ENCODE data around the gene AP3S2. TPM values are rescaled to one million over a fixed set of nuclear protein-coding genes. Genes with fewer than 3 reads are reported as not detected.
A peak's percentile ranks its signal among the peaks of the same experiment; 100 is the strongest.

AP3S2 gene
- total RNA-seq, 1 experiment from 2014 or later = 23.3 TPM

DNA sequence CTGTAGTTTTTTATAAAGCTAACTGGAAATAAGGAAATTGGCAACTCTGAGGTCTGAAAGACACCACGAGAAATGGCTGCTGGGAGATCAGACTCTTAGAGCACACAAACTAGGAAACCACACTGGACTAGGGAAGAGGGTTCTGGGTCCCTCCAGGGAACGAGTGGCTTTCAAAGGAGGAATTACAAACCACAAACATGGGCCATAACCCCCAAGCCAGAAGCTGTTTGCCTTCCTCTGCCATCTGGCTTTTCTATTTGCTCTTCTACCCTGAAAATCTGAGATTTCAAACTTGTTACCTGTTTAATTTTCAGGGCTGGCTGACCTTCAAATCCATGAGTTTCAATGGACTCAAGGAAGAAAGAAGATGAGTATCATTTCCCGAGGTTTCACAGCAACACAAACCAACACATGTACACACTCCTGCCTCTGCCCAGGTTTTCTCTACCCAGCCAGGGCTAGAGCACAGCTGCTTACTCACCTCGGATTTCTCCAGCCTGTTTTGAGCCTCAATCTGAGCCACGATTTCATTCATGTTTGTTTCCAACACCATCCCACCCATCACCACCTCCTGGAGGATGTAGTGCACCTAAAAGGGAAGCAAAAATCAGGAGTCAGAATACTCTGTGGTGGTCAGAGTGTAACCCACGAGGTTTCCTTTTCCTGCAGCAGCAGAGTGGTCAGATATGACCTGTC lies 56.5 kb downstream of the AP3S2 start:
- H2AFZ ChIP-seq (ENCODE audit: low read depth, low read length, poor library complexity, severe bottlenecking) = no peak overlapping the region
- ChIA-PET CTCF (no interaction called here), RAD21 (ENCODE audit: low non-redundant PET in 1 of 2, low total read pairs in 2 of 2, uncharacterized antibody in 2 of 2, unreplicated experiment in 2 of 2) (no interaction called here), POLR2A (no interaction called here)
- no peaks in the 10 kb centered on the region for H4K20me1 ChIP-seq (ENCODE audit: insufficient read depth)
- ATAC-seq = no peak
- intact Hi-C loops (cut with micrococcal nuclease) = no loop called here
- peaks cover 2 to 20% of the 10 kb centered on the region in 2 experiments; a peak in 2 of 4 replicates for H3K4me1 ChIP-seq (ENCODE audit: control insufficient read depth in 1 of 2, insufficient read depth in 2 of 2, low read length in 2 of 2)
- H3K4me2 ChIP-seq (ENCODE audit: low read length) = peak overlapping the region; percentile 20; the same call in 1 of the 2 replicates
- H3K9me2 ChIP-seq (ENCODE audit: insufficient read depth) = no peaks in the 10 kb centered on the region
- no peak overlapping the region; the same call in 1 of the 2 replicates for H3K9ac ChIP-seq (ENCODE audit: low read length)
- peaks cover 14 to 20% of the 10 kb centered on the region in 2 experiments for H3K36me3 ChIP-seq (ENCODE audit: control insufficient read depth in 1 of 2, insufficient read depth in 2 of 2, low read length in 2 of 2)
- no peak for DNase-seq (ENCODE audit: low read depth, low spot score)
- no TSS peak for BruUV-seq (replicated peaks)
- no peaks in the 10 kb centered on the region for H3K9me3 ChIP-seq (ENCODE audit: control insufficient read depth in 1 of 2, insufficient read depth in 1 of 2, low read depth in 1 of 2, low read length in 2 of 2)
- H3K27ac ChIP-seq (ENCODE audit: low read depth, low read length) = peak overlapping the region; percentile 47; the same call in 1 of the 2 replicates
- H3K4me3 ChIP-seq (replicated peaks in 1 of 2; ENCODE audit: low read depth in 1 of 2, low read length in 2 of 2) = no peak overlapping the region
- no peaks in the 10 kb centered on the region for H3K27me3 ChIP-seq (ENCODE audit: insufficient read depth, low read length)
- TF ChIP-seq, protein P1, sequence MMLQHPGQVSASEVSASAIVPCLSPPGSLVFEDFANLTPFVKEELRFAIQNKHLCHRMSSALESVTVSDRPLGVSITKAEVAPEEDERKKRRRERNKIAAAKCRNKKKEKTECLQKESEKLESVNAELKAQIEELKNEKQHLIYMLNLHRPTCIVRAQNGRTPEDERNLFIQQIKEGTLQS (IDR thresholded peaks at IDR 0.05) = no peak
- TF ChIP-seq, protein P2, sequence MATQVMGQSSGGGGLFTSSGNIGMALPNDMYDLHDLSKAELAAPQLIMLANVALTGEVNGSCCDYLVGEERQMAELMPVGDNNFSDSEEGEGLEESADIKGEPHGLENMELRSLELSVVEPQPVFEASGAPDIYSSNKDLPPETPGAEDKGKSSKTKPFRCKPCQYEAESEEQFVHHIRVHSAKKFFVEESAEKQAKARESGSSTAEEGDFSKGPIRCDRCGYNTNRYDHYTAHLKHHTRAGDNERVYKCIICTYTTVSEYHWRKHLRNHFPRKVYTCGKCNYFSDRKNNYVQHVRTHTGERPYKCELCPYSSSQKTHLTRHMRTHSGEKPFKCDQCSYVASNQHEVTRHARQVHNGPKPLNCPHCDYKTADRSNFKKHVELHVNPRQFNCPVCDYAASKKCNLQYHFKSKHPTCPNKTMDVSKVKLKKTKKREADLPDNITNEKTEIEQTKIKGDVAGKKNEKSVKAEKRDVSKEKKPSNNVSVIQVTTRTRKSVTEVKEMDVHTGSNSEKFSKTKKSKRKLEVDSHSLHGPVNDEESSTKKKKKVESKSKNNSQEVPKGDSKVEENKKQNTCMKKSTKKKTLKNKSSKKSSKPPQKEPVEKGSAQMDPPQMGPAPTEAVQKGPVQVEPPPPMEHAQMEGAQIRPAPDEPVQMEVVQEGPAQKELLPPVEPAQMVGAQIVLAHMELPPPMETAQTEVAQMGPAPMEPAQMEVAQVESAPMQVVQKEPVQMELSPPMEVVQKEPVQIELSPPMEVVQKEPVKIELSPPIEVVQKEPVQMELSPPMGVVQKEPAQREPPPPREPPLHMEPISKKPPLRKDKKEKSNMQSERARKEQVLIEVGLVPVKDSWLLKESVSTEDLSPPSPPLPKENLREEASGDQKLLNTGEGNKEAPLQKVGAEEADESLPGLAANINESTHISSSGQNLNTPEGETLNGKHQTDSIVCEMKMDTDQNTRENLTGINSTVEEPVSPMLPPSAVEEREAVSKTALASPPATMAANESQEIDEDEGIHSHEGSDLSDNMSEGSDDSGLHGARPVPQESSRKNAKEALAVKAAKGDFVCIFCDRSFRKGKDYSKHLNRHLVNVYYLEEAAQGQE (IDR thresholded peaks at IDR 0.05; ENCODE audit: low read depth) = no peak
- TF ChIP-seq YY1 (IDR thresholded peaks at IDR 0.05; ENCODE audit: extremely low read depth, insufficient replicate concordance, low read depth, low read length) = no peak
- TF ChIP-seq EZH2phosphoT487 (IDR thresholded peaks at IDR 0.05; ENCODE audit: borderline replicate concordance) = no peak
- TF ChIP-seq SP1 (IDR thresholded peaks at IDR 0.05; ENCODE audit: low read depth) = no peak
- TF ChIP-seq CBX3 (IDR thresholded peaks at IDR 0.05; ENCODE audit: low read depth) = no peak
- TF ChIP-seq, protein P3, sequence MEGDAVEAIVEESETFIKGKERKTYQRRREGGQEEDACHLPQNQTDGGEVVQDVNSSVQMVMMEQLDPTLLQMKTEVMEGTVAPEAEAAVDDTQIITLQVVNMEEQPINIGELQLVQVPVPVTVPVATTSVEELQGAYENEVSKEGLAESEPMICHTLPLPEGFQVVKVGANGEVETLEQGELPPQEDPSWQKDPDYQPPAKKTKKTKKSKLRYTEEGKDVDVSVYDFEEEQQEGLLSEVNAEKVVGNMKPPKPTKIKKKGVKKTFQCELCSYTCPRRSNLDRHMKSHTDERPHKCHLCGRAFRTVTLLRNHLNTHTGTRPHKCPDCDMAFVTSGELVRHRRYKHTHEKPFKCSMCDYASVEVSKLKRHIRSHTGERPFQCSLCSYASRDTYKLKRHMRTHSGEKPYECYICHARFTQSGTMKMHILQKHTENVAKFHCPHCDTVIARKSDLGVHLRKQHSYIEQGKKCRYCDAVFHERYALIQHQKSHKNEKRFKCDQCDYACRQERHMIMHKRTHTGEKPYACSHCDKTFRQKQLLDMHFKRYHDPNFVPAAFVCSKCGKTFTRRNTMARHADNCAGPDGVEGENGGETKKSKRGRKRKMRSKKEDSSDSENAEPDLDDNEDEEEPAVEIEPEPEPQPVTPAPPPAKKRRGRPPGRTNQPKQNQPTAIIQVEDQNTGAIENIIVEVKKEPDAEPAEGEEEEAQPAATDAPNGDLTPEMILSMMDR (IDR thresholded peaks at IDR 0.05 in 2 of 3, conservative IDR thresholded peaks at IDR 0.05 in 1 of 3; ENCODE audit: borderline replicate concordance in 1 of 3, insufficient read depth in 1 of 3, low read depth in 2 of 3, low read length in 2 of 3) = no peak
- TF ChIP-seq POLR2A (IDR thresholded peaks at IDR 0.05; ENCODE audit: borderline replicate concordance, extremely low read depth, insufficient read depth, insufficient read length) = no peak
- 0 out of 2 replicates have a peak, but pooled peaks cover 3% of the 10 kb centered on the region for H3K79me2 ChIP-seq (ENCODE audit: insufficient read depth, low read length)
